GM12878 (cell line): ENCODE data around the gene DHX32. TPM values are rescaled to one million over a fixed set of nuclear protein-coding genes. Genes with fewer than 3 reads are reported as not detected.
A peak's percentile ranks its signal among the peaks of the same experiment; 100 is the strongest.

Source experiments
- ATAC-seq: fragments of 200-7000 bp; cut with Tn5 transposase; 3 replicates; pipeline ENCODE4 v1.9.1; 2020; ENCODE audit warnings: mild to moderate bottlenecking, moderate library complexity
- BruUV-seq: library from RNA; stranded (reverse); fragments of 400-500 nt; replicated peaks from 2 replicates; lab custom pipeline; 2021; lab: Mats Ljungman, UMichigan
- CTCF ChIA-PET: fragments of 300-600 bp; sonication (Branson Sonifier 250); formaldehyde crosslinking; extraction: SDS; loops from one replicate; lab custom pipeline; 2021; ENCODE audit warnings: inconsistent platforms; lab: Yijun Ruan, JAX
- POLR2A ChIA-PET: fragments of 350-600 bp; formaldehyde crosslinking; extraction: SDS; loops from one replicate; lab custom pipeline; 2021; ENCODE audit warnings: inconsistent platforms; lab: Charles Lee
- RAD21 ChIA-PET: fragments of 300-600 bp; sonication (Branson Sonifier 250); formaldehyde crosslinking; loops from one replicate; lab custom pipeline; 2023; ENCODE audit warnings: antibody characterized with exemption; ENCODE audit not compliant: unreplicated experiment; lab: Charles Lee
- SMC1A ChIA-PET: fragments of 300-600 bp; sonication (Branson Sonifier 250); formaldehyde crosslinking; loops from one replicate; lab custom pipeline; 2023; ENCODE audit not compliant: unreplicated experiment, uncharacterized antibody; lab: Charles Lee
- DNase-seq: peaks from one replicate; pipeline ENCODE4 v3.0.0-alpha.2; 2011; ENCODE audit warnings: low read depth, low spot score
- FAIRE-seq: peaks from 3 replicates; lab custom pipeline; 2011; peaks lifted over from hg19 to GRCh38; lab: Jason Lieb, UNC
- H2AFZ ChIP-seq: 2 replicates; pipeline ENCODE4 v1.6.0; 2011; ENCODE audit warnings: low read depth, low read length, control low read depth; ENCODE audit not compliant: control insufficient read depth
- H3K27ac ChIP-seq: 2 replicates; pipeline ENCODE4 v1.5.1; 2011; ENCODE audit warnings: control low read depth; ENCODE audit not compliant: control insufficient read depth, insufficient read depth
- H3K27me3 ChIP-seq, 2 experiments: replicated peaks in 1 of 2; 2 replicates each; pipeline versions ENCODE4 v1.6.0 to v1.6.1; 2011; ENCODE audit warnings: low read length in 1 of 2; ENCODE audit not compliant: control insufficient read depth in 2 of 2, insufficient read depth in 2 of 2
- H3K36me3 ChIP-seq, 2 experiments: 2 replicates each; pipeline ENCODE4 v1.5.1; 2011; ENCODE audit warnings: low read length in 1 of 2; ENCODE audit not compliant: control insufficient read depth in 2 of 2, insufficient read depth in 2 of 2
- H3K4me1 ChIP-seq: 2 replicates; pipeline ENCODE4 v1.6.1; 2011; ENCODE audit warnings: mild to moderate bottlenecking, low read length, moderate library complexity, mixed read lengths; ENCODE audit not compliant: control insufficient read depth, insufficient read depth
- H3K4me2 ChIP-seq: 2 replicates; pipeline ENCODE4 v1.6.0; 2011; ENCODE audit warnings: control low read depth; ENCODE audit not compliant: control insufficient read depth, insufficient read depth
- H3K4me3 ChIP-seq: fragments of 200-600 bp; sonication (generic); 2 replicates; pipeline ENCODE4 v1.5.1; 2016
- H3K79me2 ChIP-seq: 2 replicates; pipeline ENCODE4 v1.6.0; 2011; ENCODE audit warnings: low read length; ENCODE audit not compliant: control insufficient read depth, insufficient read depth
- H3K9ac ChIP-seq: 2 replicates; pipeline ENCODE4 v1.8.0; 2011; ENCODE audit warnings: low read length, control low read depth, mixed read lengths; ENCODE audit not compliant: control insufficient read depth, insufficient read depth
- H3K9me3 ChIP-seq: replicated peaks from 3 replicates; pipeline ENCODE4 v1.5.1; 2011; ENCODE audit warnings: mild to moderate bottlenecking, low read length; ENCODE audit not compliant: control insufficient read depth, insufficient read depth
- H4K20me1 ChIP-seq: 2 replicates; pipeline ENCODE4 v1.6.0; 2011; ENCODE audit not compliant: control insufficient read depth, insufficient read depth
- ESRRA ChIP-seq: IDR thresholded peaks from 2 replicates; pipeline ENCODE4 v1.6.1; 2012; ENCODE audit warnings: mild to moderate bottlenecking, low read length, improper control_type of control experiment
- JUNB ChIP-seq: IDR thresholded peaks from 2 replicates; pipeline ENCODE4 v1.6.1; 2016; ENCODE audit warnings: antibody characterized with exemption, mild to moderate bottlenecking
- KAT2A ChIP-seq: conservative IDR thresholded peaks from 2 replicates; pipeline ENCODE4 v1.6.1; 2011; ENCODE audit warnings: low read depth, low read length; ENCODE audit not compliant: control insufficient read depth
- KDM1A ChIP-seq: fragments of 200-600 bp; sonication (generic); IDR thresholded peaks from 2 replicates; pipeline ENCODE4 v1.6.1; 2016; ENCODE audit warnings: borderline replicate concordance
- MEF2B ChIP-seq: fragments of 450-650 bp; IDR thresholded peaks from 2 replicates; pipeline ENCODE4 v1.6.1; 2018; ENCODE audit warnings: mild to moderate bottlenecking, moderate library complexity; ENCODE audit not compliant: partially characterized antibody, poor library complexity, severe bottlenecking
- NFIC ChIP-seq: IDR thresholded peaks from 2 replicates; pipeline ENCODE4 v1.6.1; 2012; ENCODE audit warnings: low read depth, mild to moderate bottlenecking, inconsistent platforms, low read length, moderate library complexity
- RFX5 ChIP-seq: IDR thresholded peaks from 2 replicates; pipeline ENCODE4 v1.6.1; 2011; ENCODE audit warnings: low read depth, low read length, improper control_type of control experiment
- STAT1 ChIP-seq: fragments of 450-650 bp; conservative IDR thresholded peaks from 2 replicates; pipeline ENCODE4 v1.6.1; 2014; ENCODE audit warnings: antibody characterized with exemption, mild to moderate bottlenecking
- SUZ12 ChIP-seq: fragments of 200-600 bp; sonication (generic); IDR thresholded peaks from one replicate; pipeline ENCODE4 v1.6.1; 2018; ENCODE audit warnings: antibody characterized with exemption, mild to moderate bottlenecking; ENCODE audit not compliant: unreplicated experiment
- WGBS: methylation state at CpG from one replicate; pipeline ENCODE4 v1.1.6; 2016; ENCODE audit warnings: low lambda C conversion rate; ENCODE audit not compliant: insufficient replicate concordance, insufficient coverage; ENCODE audit errors: missing lambda C conversion rate; 5-methylcytosine and 5-hydroxymethylcytosine counted together
- in situ Hi-C: fragments of 300-500 bp; cut with MboI; formaldehyde crosslinking; loops from 9 replicates; pipeline ENCODE4 v1.14.3; 2018; ENCODE audit warnings: mixed read lengths
- intact Hi-C: fragments of 100-400 bp; cut with micrococcal nuclease; formaldehyde crosslinking; loops from one replicate; pipeline ENCODE4 v1.14.2; 2022; ENCODE audit not compliant: unreplicated experiment
- polyA plus RNA-seq, 11 experiments: library from polyadenylated mRNA; depleted of rRNA in 4 of 11; unstranded in 6 of 11; stranded (reverse) in 5 of 11; fragments of >200 nt; fragmentation: Nextera tagmentation in 4 of 11; fragmentation: Illumina TruSeq in 1 of 11; extraction: Ambion mirVana in 4 of 11; extraction: Trizol in 1 of 11; gene quantifications; 1 replicate in 1 of 11; 2 replicates in 10 of 11; pipeline versions ENCODE4 v1.2.1 to v1.2.3, GENCODE V29; 2011 to 2016; ENCODE audit warnings: inconsistent platforms in 2 of 11, missing spikeins in 2 of 11, low read depth in 1 of 11
- total RNA-seq, 4 experiments: library from RNA; depleted of rRNA in 3 of 4; stranded (reverse); fragments of >200 nt in 3 of 4; fragmentation: Illumina TruSeq in 1 of 4; extraction: Trizol in 1 of 4; gene quantifications; 2 replicates each; pipeline versions ENCODE4 v1.2.1 to v1.2.3, GENCODE V29; 2013 to 2021

The DHX32 gene
- total and polyA plus RNA-seq, 10 of the 15 experiments (the other 5 are each of a cell fraction or from before 2014, with no cell fraction given), result 5.4 to 21.0 (median 16.0) TPM

DNA sequence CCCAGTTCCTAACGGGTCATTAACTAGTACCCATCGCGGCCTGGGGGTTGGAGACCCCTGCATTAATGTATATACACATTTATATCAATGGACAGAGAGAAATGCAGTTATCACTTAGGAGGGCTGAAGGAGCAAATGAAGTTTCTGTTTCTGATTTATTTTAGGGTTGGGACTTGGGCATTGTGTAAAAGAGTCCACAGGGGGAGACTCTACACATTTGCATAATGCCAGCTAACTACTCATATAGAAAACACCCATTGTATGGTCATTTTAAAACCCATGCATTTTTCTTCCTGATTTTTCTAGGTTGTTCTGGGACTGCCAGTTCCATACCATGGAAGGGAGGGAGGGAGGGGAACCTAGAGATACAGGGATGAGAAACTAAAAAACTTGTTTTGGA, 34.2 kb downstream of the DHX32 start:
- 79% methylated on average over 3 of the region's 3 CpGs for WGBS
- in situ Hi-C loops, result no loop called here

DNA sequence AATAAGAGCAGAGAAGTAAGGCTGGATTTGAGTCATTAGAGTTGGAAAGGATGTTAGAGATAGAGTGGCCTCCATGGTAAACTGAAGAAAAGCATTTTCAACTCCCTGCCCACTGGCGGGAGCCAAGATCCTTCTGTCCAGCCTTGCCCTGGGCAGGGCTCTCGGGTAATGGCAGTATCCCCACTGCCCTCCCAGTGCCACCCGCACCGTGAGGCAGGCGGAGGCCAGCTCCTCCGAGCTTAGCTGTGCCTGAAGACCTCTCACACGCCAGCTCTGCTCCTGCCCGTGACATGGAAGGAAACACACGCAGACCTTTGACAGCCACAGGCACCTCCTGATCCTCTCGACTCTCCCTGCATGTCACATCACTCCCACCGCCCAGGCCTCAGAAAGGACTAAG, 35.5 kb downstream of the DHX32 start:
- ATAC-seq, result no peak
- intact Hi-C loops, result no loop called here
- no peaks in the 10 kb centered on the region for H3K9me3 ChIP-seq
- no peak overlapping the region for H3K9ac ChIP-seq
- DNase-seq, result no peak
- H3K79me2 ChIP-seq, result no peaks in the 10 kb centered on the region
- BruUV-seq, result no TSS peak
- H4K20me1 ChIP-seq, result no peaks in the 10 kb centered on the region
- H2AFZ ChIP-seq, result no peak overlapping the region
- no peak overlapping the region for H3K27ac ChIP-seq
- ChIA-PET POLR2A (no interaction called here), CTCF (no interaction called here), RAD21 (no interaction called here), SMC1A (no interaction called here)
- 98% methylated on average over 11 of the region's 11 CpGs for WGBS
- H3K27me3 ChIP-seq, result no peaks in the 10 kb centered on the region
- FAIRE-seq, result no peak
- H3K4me3 ChIP-seq, result no peak overlapping the region
- H3K4me2 ChIP-seq, result no peak overlapping the region
- H3K4me1 ChIP-seq, result no peaks in the 10 kb centered on the region
- H3K36me3 ChIP-seq, result peaks cover 0 to 2% of the 10 kb centered on the region in 2 experiments; a peak in 2 of 4 replicates
- in situ Hi-C loops, result no loop called here
- TF ChIP-seq NFIC (no peak), MEF2B (no peak), SUZ12 (no peak), KDM1A (no peak), STAT1 (no peak)

More for the DNA sequence above, 34.2 kb downstream of the DHX32 start:
- no peaks in the 10 kb centered on the region for H3K9me3 ChIP-seq
- H4K20me1 ChIP-seq, result no peaks in the 10 kb centered on the region
- RAD21 ChIA-PET, result interaction anchor here (1.9 kb wide), 1 partner anchor 26 kb away, joined by 5 read pairs; no protein-coding TSS in a partner anchor
- no peak overlapping the region for H3K4me3 ChIP-seq
- H3K4me2 ChIP-seq, result no peak overlapping the region
- no peak for FAIRE-seq
- H3K9ac ChIP-seq, result no peak overlapping the region
- H2AFZ ChIP-seq, result no peak overlapping the region
- ATAC-seq, result peak; percentile 85
- intact Hi-C loops, result no loop called here
- no peaks in the 10 kb centered on the region for H3K79me2 ChIP-seq
- no peak overlapping the region for H3K27ac ChIP-seq
- TF ChIP-seq RFX5 (no peak), KAT2A (no peak), JUNB (no peak), ESRRA (no peak)
- POLR2A ChIA-PET, result interaction anchor here (1.8 kb wide), 1 partner anchor 24 kb away, joined by 4 read pairs; the partner anchor contains the start of genes BCCIP and UROS
- CTCF ChIA-PET, result interaction anchor here (0.9 to 3.0 kb wide), 3 partner anchors 22 to 62 kb away, joined by 3 to 11 read pairs (median 3); partner anchors contain the start of genes BCCIP and UROS
- peaks cover 0 to 2% of the 10 kb centered on the region in 2 experiments; a peak in 2 of 4 replicates for H3K36me3 ChIP-seq
- no peaks in the 10 kb centered on the region for H3K4me1 ChIP-seq
- BruUV-seq, result no TSS peak
- no peak for DNase-seq
- H3K27me3 ChIP-seq, result no peaks in the 10 kb centered on the region
- SMC1A ChIA-PET, result no interaction called here
